Large intestine (tissue), 3 donors: ENCODE results near the gene ATXN3. TPM values are rescaled to one million over a fixed set of nuclear protein-coding genes. Genes with fewer than 3 reads are reported as not detected.

Experiments used
- DNase-seq, 2 donors: peaks; one replicate each; pipeline versions ENCODE4 v3.0.0 to v3.0.0-alpha.2; 2013
- H3K27ac ChIP-seq: one replicate; pipeline ENCODE4 v1.5.1; 2013; ENCODE audit warnings: low read length
- H3K27me3 ChIP-seq: 2 replicates; pipeline ENCODE4 v1.6.1; 2013; ENCODE audit warnings: low read length; ENCODE audit not compliant: control insufficient read depth, insufficient read depth
- H3K36me3 ChIP-seq: 2 replicates; pipeline ENCODE4 v1.6.1; 2013; ENCODE audit warnings: low read length; ENCODE audit not compliant: control insufficient read depth, insufficient read depth
- H3K4me1 ChIP-seq: one replicate; pipeline ENCODE4 v1.6.1; 2013; ENCODE audit warnings: low read length; ENCODE audit not compliant: control insufficient read depth, insufficient read depth
- H3K4me3 ChIP-seq: one replicate; pipeline ENCODE4 v1.5.1; 2013; ENCODE audit warnings: low read length
- H3K9me3 ChIP-seq: one replicate; pipeline ENCODE4 v1.6.1; 2013; ENCODE audit warnings: mild to moderate bottlenecking, low read depth, low read length, moderate library complexity; ENCODE audit not compliant: control insufficient read depth
- WGBS: methylation state at CpG from one replicate; pipeline ENCODE4 v1.1.5; 2013; ENCODE audit warnings: low lambda C conversion rate; ENCODE audit not compliant: insufficient coverage; 5-methylcytosine and 5-hydroxymethylcytosine counted together
- polyA plus RNA-seq: library from polyadenylated mRNA; unstranded; fragments of 120-200 nt; gene quantifications from one replicate; pipeline ENCODE4 v1.2.1, GENCODE V29; 2013

ATXN3 gene
- polyA plus RNA-seq, 1 donor: 19.4 TPM

DNA sequence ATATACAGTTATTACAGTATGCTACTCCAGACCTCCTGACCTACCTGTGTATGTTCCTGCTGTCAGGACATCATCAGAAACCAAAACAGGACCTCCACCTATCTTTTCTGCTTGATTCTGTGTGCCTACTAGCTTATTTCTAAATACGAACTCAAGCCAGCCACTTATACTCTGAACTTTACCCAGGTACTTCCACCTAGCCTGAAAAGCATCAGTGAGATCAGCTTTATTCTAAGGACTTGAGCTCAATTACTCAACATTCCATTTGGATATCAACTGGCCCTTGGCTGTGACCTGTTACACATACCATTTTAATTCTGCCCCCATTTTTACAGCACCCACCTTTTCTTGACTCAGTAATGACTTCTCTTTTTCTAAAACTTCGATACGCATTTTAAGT lies 95.7 kb downstream of the ATXN3 start:
- Histone ChIP-seq H3K27me3 (no peaks in the 10 kb centered on the region), H3K9me3 (no peaks in the 10 kb centered on the region), H3K36me3 (peaks cover 54% of the 10 kb centered on the region), H3K4me3 (no peak overlapping the region), H3K27ac (no peak overlapping the region), H3K4me1 (no peaks in the 10 kb centered on the region)
- WGBS: 100% methylated on average over 2 of the region's 3 CpGs
- DNase-seq: peak in 1 of 2 donors; percentile 64

DNA sequence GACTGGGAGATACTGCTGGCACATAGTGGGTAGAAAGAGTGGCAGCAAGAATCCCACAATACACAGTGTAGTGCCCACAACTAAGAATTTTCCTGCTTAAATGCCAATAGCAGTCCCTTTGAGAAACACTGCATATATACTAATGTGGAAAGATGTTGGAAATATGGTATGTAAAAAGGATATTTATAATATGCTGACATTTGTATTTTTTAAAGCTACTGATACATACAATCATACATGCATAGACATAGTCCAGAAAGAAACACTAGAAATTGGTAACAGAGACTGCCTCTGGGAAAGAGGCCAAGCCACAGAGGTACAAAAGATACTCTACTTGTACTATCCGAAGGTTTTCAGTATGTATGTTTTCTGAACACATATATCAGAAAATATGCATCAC lies 96.8 kb downstream of the ATXN3 start:
- Histone ChIP-seq H3K27ac (no peak overlapping the region), H3K4me3 (no peak overlapping the region), H3K27me3 (no peaks in the 10 kb centered on the region), H3K4me1 (no peaks in the 10 kb centered on the region), H3K36me3 (peaks cover 55% of the 10 kb centered on the region), H3K9me3 (no peaks in the 10 kb centered on the region)
- DNase-seq: no peak
- no CpG with 5 or more reads among the region's 1 CpG for WGBS

Other genes starting within 250 kb of the ATXN3 start
- gene TC2N, start 239.0 kb downstream of the ATXN3 start, polyA plus RNA-seq: 24.6 TPM
- gene FBLN5, start 158.9 kb downstream of the ATXN3 start, polyA plus RNA-seq: 63.2 TPM
- gene TRIP11, start 66.5 kb downstream of the ATXN3 start, polyA plus RNA-seq: 20.5 TPM
- 246 TPM for gene NDUFB1, start 15.1 kb upstream of the ATXN3 start, polyA plus RNA-seq
- gene CPSF2, start 15.4 kb upstream of the ATXN3 start, polyA plus RNA-seq: 32.0 TPM
- gene SLC24A4, start 216.6 kb upstream of the ATXN3 start, polyA plus RNA-seq: 0.54 TPM